ENCODE measurements around the gene MEAF6. TPM values are rescaled to one million over a fixed set of nuclear protein-coding genes. Genes with fewer than 3 reads are reported as not detected.

MEAF6 gene
- total RNA-seq, 1 donor from 2014 or later, result 79.1 TPM

Small RNAs within 50 kb of the gene (small RNA-seq; reads per million reads assigned to genes)
- gene AL034379.1 (ENCODE audit: low replicate concordance), result not detected
- 0.06 reads per million for gene MIR5581 (ENCODE audit: low replicate concordance)

Other genes with a start within 250 kb of the MEAF6 start
- gene ZC3H12A, start 40.2 kb downstream of the MEAF6 start, total RNA-seq, result 5.1 TPM
- 11.7 TPM for gene SNIP1, start 39.5 kb upstream of the MEAF6 start, total RNA-seq
- gene DNALI1, start 42.2 kb upstream of the MEAF6 start, total RNA-seq, result 1.6 TPM
- gene GNL2, start 81.2 kb upstream of the MEAF6 start, total RNA-seq, result 38.7 TPM
- 2.5 TPM for gene RSPO1, start 120.1 kb upstream of the MEAF6 start, total RNA-seq
- 5.9 TPM for gene CDCA8, start 177.8 kb upstream of the MEAF6 start, total RNA-seq

Measured in tongue (tissue), 2 donors.